Lower lobe of right lung (tissue), 2 donors: Measurements from ENCODE around the gene SPATA33. TPM values are rescaled to one million over a fixed set of nuclear protein-coding genes. Genes with fewer than 3 reads are reported as not detected.
A peak's percentile ranks its signal among the peaks of the same experiment; 100 is the strongest.
"Not testable (repeated sequence)": the region's sequence is repeated elsewhere in the genome, so short reads cannot be mapped to it uniquely, and the experiment has no call there.

Experiments
- ATAC-seq, 2 donors: fragments of 200-7000 bp; cut with Tn5 transposase; one replicate each; pipeline ENCODE4 v1.9.1; 2020 to 2022; ENCODE audit warnings: mild to moderate bottlenecking in 2 of 2, moderate library complexity in 2 of 2
- DNase-seq: peaks from one replicate; pipeline ENCODE4 v3.0.0-alpha.2; 2020
- H3K27ac ChIP-seq: fragments of 200-600 bp; one replicate; pipeline ENCODE4 v1.8.0; 2022
- H3K27me3 ChIP-seq: fragments of 200-600 bp; one replicate; pipeline ENCODE4 v1.8.0; 2022; ENCODE audit warnings: low read depth
- H3K36me3 ChIP-seq: fragments of 200-600 bp; one replicate; pipeline ENCODE4 v1.8.0; 2022; ENCODE audit warnings: mild to moderate bottlenecking
- H3K4me1 ChIP-seq: fragments of 200-600 bp; one replicate; pipeline ENCODE4 v1.8.0; 2022
- H3K4me3 ChIP-seq: fragments of 200-600 bp; one replicate; pipeline ENCODE4 v1.8.0; 2022; ENCODE audit warnings: mild to moderate bottlenecking
- H3K9me3 ChIP-seq: fragments of 200-600 bp; one replicate; pipeline ENCODE4 v1.8.0; 2022
- CTCF ChIP-seq: fragments of 200-600 bp; IDR thresholded peaks from one replicate; pipeline ENCODE4 v1.8.0; 2022; ENCODE audit warnings: antibody characterized with exemption, mild to moderate bottlenecking
- intact Hi-C: fragments of 100-400 bp; cut with DNase I; formaldehyde crosslinking; loops from one replicate; pipeline ENCODE4 v1.11.0; 2022
- total RNA-seq: library from RNA; stranded (reverse); fragmentation: NEBNext Ultra II Directional; extraction: Animal tissue kit (Norgen Biotek cat#: 25700); gene quantifications from one replicate; pipeline ENCODE4 v1.2.1, GENCODE V29; 2021
- donor health status: DM: no; HTN: yes; CAD: no; lungs with severe emphysema.

Gene SPATA33
- total RNA-seq, 1 donor from 2014 or later, result 9.7 TPM

- Histone ChIP-seq H3K4me3 (no peak overlapping the region), H3K4me1 (no peaks in the 10 kb centered on the region), H3K9me3 (no peaks in the 10 kb centered on the region), H3K36me3 (peaks cover 75% of the 10 kb centered on the region), H3K27ac (no peak overlapping the region), H3K27me3 (no peaks in the 10 kb centered on the region)
- no peak for TF ChIP-seq CTCF
- DNase-seq, result peak; percentile 47
- no peak for ATAC-seq
- intact Hi-C loops, result no loop called here
Measured at GRCh38 chr16:89693931-89694783, 36.5 kb downstream of the SPATA33 start.

GRCh38 chr16:89694784-89695085 is 37.1 kb downstream of the SPATA33 start:
- intact Hi-C loops, H3K27me3 ChIP-seq, DNase-seq, H3K27ac ChIP-seq, ATAC-seq, H3K9me3 ChIP-seq, H3K4me1 ChIP-seq, H3K4me3 ChIP-seq: not testable (repeated sequence)
- peaks cover 75% of the 10 kb centered on the region for H3K36me3 ChIP-seq

GRCh38 chr16:89695086-89695874 is 37.6 kb downstream of the SPATA33 start:
- H3K4me1 ChIP-seq, result peaks cover 9% of the 10 kb centered on the region
- DNase-seq (peak; percentile 49), ATAC-seq (no peak)
- H3K4me3 ChIP-seq, result no peak overlapping the region
- no peak overlapping the region for H3K27ac ChIP-seq
- intact Hi-C loops, result no loop called here
- H3K9me3 ChIP-seq, result no peaks in the 10 kb centered on the region
- H3K27me3 ChIP-seq, result no peaks in the 10 kb centered on the region
- TF ChIP-seq CTCF, result no peak
- H3K36me3 ChIP-seq, result peaks cover 71% of the 10 kb centered on the region

GRCh38 chr16:89695875-89696669 is 38.4 kb downstream of the SPATA33 start:
- no peak overlapping the region for H3K4me3 ChIP-seq
- intact Hi-C loops, result no loop called here
- ATAC-seq (no peak), DNase-seq (peak; percentile 48)
- no peaks in the 10 kb centered on the region for H3K9me3 ChIP-seq
- H3K36me3 ChIP-seq, result peaks cover 66% of the 10 kb centered on the region
- H3K27ac ChIP-seq, result no peak overlapping the region
- TF ChIP-seq CTCF, result no peak
- H3K4me1 ChIP-seq, result peaks cover 17% of the 10 kb centered on the region
- no peaks in the 10 kb centered on the region for H3K27me3 ChIP-seq

GRCh38 chr16:89696670-89697128 is 39.1 kb downstream of the SPATA33 start:
- TF ChIP-seq CTCF, result no peak
- intact Hi-C loops, result no loop called here
- peaks cover 17% of the 10 kb centered on the region for H3K4me1 ChIP-seq
- no peak overlapping the region for H3K4me3 ChIP-seq
- no peak for ATAC-seq
- no peaks in the 10 kb centered on the region for H3K9me3 ChIP-seq
- no peaks in the 10 kb centered on the region for H3K27me3 ChIP-seq
- peaks cover 60% of the 10 kb centered on the region for H3K36me3 ChIP-seq
- no peak overlapping the region for H3K27ac ChIP-seq
- peak; percentile 50 for DNase-seq
